ENCODE measurements around the gene CELA1. TPM values are rescaled to one million over a fixed set of nuclear protein-coding genes. Genes with fewer than 3 reads are reported as not detected.

Gene CELA1
- total RNA-seq, 1 experiment from 2014 or later = not detected

DNA sequence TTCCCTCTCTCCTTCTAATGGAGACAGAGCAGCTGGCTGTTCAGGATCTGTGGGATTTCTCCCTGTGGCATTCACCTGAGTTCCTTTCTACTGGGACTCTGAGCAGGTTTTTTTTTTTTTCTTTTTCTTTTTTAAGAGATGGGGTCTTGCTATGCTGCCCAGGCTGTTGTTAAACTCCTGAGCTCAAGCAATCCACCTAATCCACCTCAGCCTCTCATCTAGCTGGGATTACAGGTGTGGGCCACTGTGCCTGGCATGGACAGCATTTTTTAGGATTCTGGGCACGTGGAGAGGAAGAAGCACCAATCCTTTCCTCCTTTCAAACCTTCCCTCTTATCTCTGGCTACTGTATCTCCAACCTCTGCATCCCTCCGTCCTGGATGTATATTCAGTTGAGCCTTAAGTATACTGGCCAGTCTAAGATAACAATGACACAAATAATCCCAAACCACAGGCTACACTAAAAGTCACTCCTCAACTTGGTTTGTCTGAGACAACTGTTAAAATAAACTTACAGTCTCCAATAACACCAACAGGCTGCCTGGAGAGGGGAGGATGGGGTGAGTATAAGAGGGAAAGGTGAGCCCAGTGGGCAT lies 16.4 kb upstream of the CELA1 start (continued):
- TF ChIP-seq TCF7L2 (IDR thresholded peaks at IDR 0.05; ENCODE audit: borderline replicate concordance, extremely low read depth, insufficient read depth, insufficient read length) (no peak), CBX3 (IDR thresholded peaks at IDR 0.05; ENCODE audit: low read depth) (no peak), SP1 (IDR thresholded peaks at IDR 0.05; ENCODE audit: low read depth) (no peak), SRF (IDR thresholded peaks at IDR 0.05; ENCODE audit: low read depth) (no peak), ELF1 (IDR thresholded peaks at IDR 0.05; ENCODE audit: borderline replicate concordance, low read depth) (no peak)
- TF ChIP-seq, protein P1, sequence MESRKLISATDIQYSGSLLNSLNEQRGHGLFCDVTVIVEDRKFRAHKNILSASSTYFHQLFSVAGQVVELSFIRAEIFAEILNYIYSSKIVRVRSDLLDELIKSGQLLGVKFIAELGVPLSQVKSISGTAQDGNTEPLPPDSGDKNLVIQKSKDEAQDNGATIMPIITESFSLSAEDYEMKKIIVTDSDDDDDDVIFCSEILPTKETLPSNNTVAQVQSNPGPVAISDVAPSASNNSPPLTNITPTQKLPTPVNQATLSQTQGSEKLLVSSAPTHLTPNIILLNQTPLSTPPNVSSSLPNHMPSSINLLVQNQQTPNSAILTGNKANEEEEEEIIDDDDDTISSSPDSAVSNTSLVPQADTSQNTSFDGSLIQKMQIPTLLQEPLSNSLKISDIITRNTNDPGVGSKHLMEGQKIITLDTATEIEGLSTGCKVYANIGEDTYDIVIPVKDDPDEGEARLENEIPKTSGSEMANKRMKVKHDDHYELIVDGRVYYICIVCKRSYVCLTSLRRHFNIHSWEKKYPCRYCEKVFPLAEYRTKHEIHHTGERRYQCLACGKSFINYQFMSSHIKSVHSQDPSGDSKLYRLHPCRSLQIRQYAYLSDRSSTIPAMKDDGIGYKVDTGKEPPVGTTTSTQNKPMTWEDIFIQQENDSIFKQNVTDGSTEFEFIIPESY (IDR thresholded peaks at IDR 0.05; ENCODE audit: extremely low read depth, insufficient replicate concordance, low read length) = no peak
- TF ChIP-seq, protein P2, sequence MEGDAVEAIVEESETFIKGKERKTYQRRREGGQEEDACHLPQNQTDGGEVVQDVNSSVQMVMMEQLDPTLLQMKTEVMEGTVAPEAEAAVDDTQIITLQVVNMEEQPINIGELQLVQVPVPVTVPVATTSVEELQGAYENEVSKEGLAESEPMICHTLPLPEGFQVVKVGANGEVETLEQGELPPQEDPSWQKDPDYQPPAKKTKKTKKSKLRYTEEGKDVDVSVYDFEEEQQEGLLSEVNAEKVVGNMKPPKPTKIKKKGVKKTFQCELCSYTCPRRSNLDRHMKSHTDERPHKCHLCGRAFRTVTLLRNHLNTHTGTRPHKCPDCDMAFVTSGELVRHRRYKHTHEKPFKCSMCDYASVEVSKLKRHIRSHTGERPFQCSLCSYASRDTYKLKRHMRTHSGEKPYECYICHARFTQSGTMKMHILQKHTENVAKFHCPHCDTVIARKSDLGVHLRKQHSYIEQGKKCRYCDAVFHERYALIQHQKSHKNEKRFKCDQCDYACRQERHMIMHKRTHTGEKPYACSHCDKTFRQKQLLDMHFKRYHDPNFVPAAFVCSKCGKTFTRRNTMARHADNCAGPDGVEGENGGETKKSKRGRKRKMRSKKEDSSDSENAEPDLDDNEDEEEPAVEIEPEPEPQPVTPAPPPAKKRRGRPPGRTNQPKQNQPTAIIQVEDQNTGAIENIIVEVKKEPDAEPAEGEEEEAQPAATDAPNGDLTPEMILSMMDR (IDR thresholded peaks at IDR 0.05 in 2 of 3, conservative IDR thresholded peaks at IDR 0.05 in 1 of 3; ENCODE audit: borderline replicate concordance in 1 of 3, insufficient read depth in 1 of 3, low read depth in 2 of 3, low read length in 2 of 3) = no peak

DNA sequence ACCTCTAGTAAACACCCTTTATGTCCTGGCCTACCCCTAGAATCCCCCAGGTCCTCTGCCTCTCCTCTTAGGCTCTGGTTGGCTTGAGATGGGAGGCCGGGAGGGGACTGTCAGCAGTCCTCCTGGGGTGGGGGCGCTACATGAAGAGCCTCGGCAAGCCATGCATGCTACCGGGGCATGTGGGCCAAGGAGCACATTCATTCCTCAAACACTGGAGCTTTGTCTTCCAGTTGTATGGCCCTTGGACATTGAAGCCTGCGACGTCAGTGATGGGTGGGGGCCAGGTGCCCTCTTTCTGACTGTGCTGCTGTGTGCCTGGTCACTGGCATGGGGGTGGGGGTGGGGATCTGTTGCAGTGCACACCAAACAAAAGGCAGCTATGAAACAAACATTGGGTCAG lies 15.8 kb upstream of the CELA1 start:
- Histone ChIP-seq H3K27me3 (ENCODE audit: insufficient read depth, low read length) (no peaks in the 10 kb centered on the region), H3K9me3 (ENCODE audit: control insufficient read depth in 1 of 2, insufficient read depth in 1 of 2, low read depth in 1 of 2, low read length in 2 of 2) (no peaks in the 10 kb centered on the region), H3K79me2 (ENCODE audit: insufficient read depth, low read length) (no peaks in the 10 kb centered on the region), H2AFZ (ENCODE audit: low read depth, low read length, poor library complexity, severe bottlenecking) (no peak overlapping the region), H3K9me2 (ENCODE audit: insufficient read depth) (no peaks in the 10 kb centered on the region), H3K27ac (ENCODE audit: low read depth, low read length) (no peak overlapping the region), H3K9ac (ENCODE audit: low read length) (no peak overlapping the region), H3K4me3 (replicated peaks in 1 of 2; ENCODE audit: low read depth in 1 of 2, low read length in 2 of 2) (no peak overlapping the region), H3K36me3 (ENCODE audit: control insufficient read depth in 1 of 2, insufficient read depth in 2 of 2, low read length in 2 of 2) (peaks cover 2 to 7% of the 10 kb centered on the region in 2 experiments; a peak in 2 of 4 replicates), H3K4me1 (ENCODE audit: control insufficient read depth in 1 of 2, insufficient read depth in 2 of 2, low read length in 2 of 2) (no peaks in the 10 kb centered on the region), H4K20me1 (ENCODE audit: insufficient read depth) (no peaks in the 10 kb centered on the region), H3K4me2 (ENCODE audit: low read length) (no peak overlapping the region)
- DNase-seq (ENCODE audit: low read depth, low spot score) = no peak
- RAD21 ChIA-PET (ENCODE audit: low non-redundant PET in 1 of 2, low total read pairs in 2 of 2, uncharacterized antibody in 2 of 2, unreplicated experiment in 2 of 2) = no interaction called here
- no TSS peak for BruUV-seq (replicated peaks)
- intact Hi-C loops (cut with micrococcal nuclease) = no loop called here
- TF ChIP-seq FOSL1 (IDR thresholded peaks at IDR 0.05; ENCODE audit: low read depth) = no peak
- no peak for TF ChIP-seq TCF7L2 (IDR thresholded peaks at IDR 0.05; ENCODE audit: borderline replicate concordance, extremely low read depth, insufficient read depth, insufficient read length)
- CTCF ChIA-PET = no interaction called here
- ATAC-seq = no peak
- POLR2A ChIA-PET = interaction anchor here (1.0 kb wide), 1 partner anchor 9 kb away, joined by 3 read pairs; no protein-coding TSS in a partner anchor
